Nephron (organoid): ENCODE measurements around the gene RAET1G.
"Not testable (repeated sequence)": the region's sequence is repeated elsewhere in the genome, so short reads cannot be mapped to it uniquely, and the experiment has no call there.

Experiments
- H3K27ac Mint-ChIP-seq, 3 experiments: 2 replicates each; pipeline ENCODE4 v1.8.0; 2020; ENCODE audit warnings: mixed read lengths in 3 of 3, mild to moderate bottlenecking in 2 of 3, moderate library complexity in 1 of 3
- H3K27me3 Mint-ChIP-seq: 2 replicates; pipeline ENCODE4 v1.8.0; 2021; ENCODE audit warnings: low read depth, mild to moderate bottlenecking, moderate library complexity, mixed read lengths
- H3K36me3 Mint-ChIP-seq: 2 replicates; pipeline ENCODE4 v1.8.0; 2020; ENCODE audit warnings: low read depth, mixed read lengths
- H3K4me1 Mint-ChIP-seq: 2 replicates; pipeline ENCODE4 v1.8.0; 2020; ENCODE audit warnings: mixed read lengths
- H3K4me3 Mint-ChIP-seq, 3 experiments: 2 replicates each; pipeline ENCODE4 v1.8.0; 2020; ENCODE audit warnings: mild to moderate bottlenecking in 3 of 3, mixed read lengths in 3 of 3, moderate library complexity in 2 of 3
- H3K9me3 Mint-ChIP-seq: 2 replicates; pipeline ENCODE4 v1.8.0; 2020; ENCODE audit warnings: mixed read lengths
- CTCF ChIP-seq, 3 experiments: fragments of 200-600 bp; sonication (generic); IDR thresholded peaks; one replicate each; pipeline ENCODE4 v1.5.0; 2021; ENCODE audit warnings: antibody characterized with exemption in 3 of 3; ENCODE audit not compliant: unreplicated experiment in 3 of 3

Gene RAET1G

GRCh38 chr6:149897855-149898744 is 24.8 kb downstream of the RAET1G start, which contains the start of gene RAET1E:
Gene RAET1E, minus strand, starts transcription at chr6:149898113. Its CDS starts 7,212 bp downstream, at chr6:149890901.
- H3K36me3 Mint-ChIP-seq, result no peaks in the 10 kb centered on the region
- no peaks in the 10 kb centered on the region for H3K9me3 Mint-ChIP-seq
- H3K4me3 Mint-ChIP-seq, result no peak within 1 kb of the TSS
- TF ChIP-seq CTCF (IDR thresholded peaks at IDR 0.05; ENCODE audit: unreplicated experiment in 3 of 3), result no peak
- H3K27ac Mint-ChIP-seq, result no peak within 1 kb of the TSS
- H3K4me1 Mint-ChIP-seq, result no peaks in the 10 kb centered on the region
- peaks cover 41% of the 10 kb centered on the region for H3K27me3 Mint-ChIP-seq

- H3K4me1 Mint-ChIP-seq, result no peaks in the 10 kb centered on the region
- peaks cover 44% of the 10 kb centered on the region for H3K27me3 Mint-ChIP-seq
- H3K36me3 Mint-ChIP-seq, result no peaks in the 10 kb centered on the region
- H3K27ac Mint-ChIP-seq, result no peak overlapping the region
- no peaks in the 10 kb centered on the region for H3K9me3 Mint-ChIP-seq
- no peak overlapping the region for H3K4me3 Mint-ChIP-seq
- TF ChIP-seq CTCF (IDR thresholded peaks at IDR 0.05; ENCODE audit: unreplicated experiment in 3 of 3), result no peak
Measured at GRCh38 chr6:149897015-149897697, 25.8 kb downstream of the RAET1G start.

GRCh38 chr6:149896491-149896890 is 26.4 kb downstream of the RAET1G start:
- Mint-ChIP-seq H3K27ac (no peak overlapping the region), H3K4me1 (no peaks in the 10 kb centered on the region), H3K36me3 (no peaks in the 10 kb centered on the region), H3K4me3 (no peak overlapping the region), H3K27me3 (peaks cover 40% of the 10 kb centered on the region), H3K9me3 (no peaks in the 10 kb centered on the region)
- no peak for TF ChIP-seq CTCF (IDR thresholded peaks at IDR 0.05; ENCODE audit: unreplicated experiment in 3 of 3)

GRCh38 chr6:149895833-149896271 is 27.1 kb downstream of the RAET1G start:
- no peaks in the 10 kb centered on the region for H3K9me3 Mint-ChIP-seq
- no peak overlapping the region for H3K4me3 Mint-ChIP-seq
- no peaks in the 10 kb centered on the region for H3K4me1 Mint-ChIP-seq
- no peak for TF ChIP-seq CTCF (IDR thresholded peaks at IDR 0.05; ENCODE audit: unreplicated experiment in 3 of 3)
- peaks cover 35% of the 10 kb centered on the region for H3K27me3 Mint-ChIP-seq
- no peaks in the 10 kb centered on the region for H3K36me3 Mint-ChIP-seq
- no peak overlapping the region for H3K27ac Mint-ChIP-seq

GRCh38 chr6:149895048-149895590 is 27.8 kb downstream of the RAET1G start:
- Mint-ChIP-seq H3K27me3 (peaks cover 37% of the 10 kb centered on the region), H3K36me3 (no peaks in the 10 kb centered on the region), H3K9me3 (peaks cover 2% of the 10 kb centered on the region), H3K4me3 (no peak overlapping the region), H3K4me1 (peaks cover 5% of the 10 kb centered on the region), H3K27ac (no peak overlapping the region)
- TF ChIP-seq CTCF (IDR thresholded peaks at IDR 0.05; ENCODE audit: unreplicated experiment in 3 of 3), result no peak

GRCh38 chr6:149891864-149892263 is 31.1 kb downstream of the RAET1G start:
- not testable (repeated sequence) for H3K4me1 Mint-ChIP-seq, H3K4me3 Mint-ChIP-seq, H3K36me3 Mint-ChIP-seq, H3K27ac Mint-ChIP-seq, H3K9me3 Mint-ChIP-seq
- peaks cover 41% of the 10 kb centered on the region for H3K27me3 Mint-ChIP-seq
